ENCODE measurements around the gene GPR137. TPM values are rescaled to one million over a fixed set of nuclear protein-coding genes. Genes with fewer than 3 reads are reported as not detected.

Gene GPR137
- total RNA-seq, 1 donor: 14.4 TPM

DNA sequence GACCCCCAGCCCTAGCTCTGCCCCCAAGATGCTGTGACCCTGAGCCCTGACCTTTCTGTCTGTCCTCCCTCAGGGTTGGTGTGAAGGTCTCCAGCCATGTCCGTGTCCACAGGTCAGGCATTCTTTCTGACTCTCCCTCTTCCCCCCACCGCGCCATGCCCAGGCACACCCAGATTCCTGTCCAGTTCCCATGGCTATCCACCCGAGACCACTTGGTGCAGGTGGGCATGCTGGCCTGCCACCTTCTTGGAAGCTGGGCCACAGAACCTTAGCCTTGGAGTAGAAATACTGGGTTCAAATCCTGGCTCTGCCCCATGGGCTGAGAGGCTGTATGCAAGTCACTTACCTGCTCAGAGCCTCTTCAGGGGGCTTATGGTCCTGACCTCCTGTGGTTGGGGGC lies 36.6 kb upstream of the GPR137 start:
- TF ChIP-seq, protein P1, sequence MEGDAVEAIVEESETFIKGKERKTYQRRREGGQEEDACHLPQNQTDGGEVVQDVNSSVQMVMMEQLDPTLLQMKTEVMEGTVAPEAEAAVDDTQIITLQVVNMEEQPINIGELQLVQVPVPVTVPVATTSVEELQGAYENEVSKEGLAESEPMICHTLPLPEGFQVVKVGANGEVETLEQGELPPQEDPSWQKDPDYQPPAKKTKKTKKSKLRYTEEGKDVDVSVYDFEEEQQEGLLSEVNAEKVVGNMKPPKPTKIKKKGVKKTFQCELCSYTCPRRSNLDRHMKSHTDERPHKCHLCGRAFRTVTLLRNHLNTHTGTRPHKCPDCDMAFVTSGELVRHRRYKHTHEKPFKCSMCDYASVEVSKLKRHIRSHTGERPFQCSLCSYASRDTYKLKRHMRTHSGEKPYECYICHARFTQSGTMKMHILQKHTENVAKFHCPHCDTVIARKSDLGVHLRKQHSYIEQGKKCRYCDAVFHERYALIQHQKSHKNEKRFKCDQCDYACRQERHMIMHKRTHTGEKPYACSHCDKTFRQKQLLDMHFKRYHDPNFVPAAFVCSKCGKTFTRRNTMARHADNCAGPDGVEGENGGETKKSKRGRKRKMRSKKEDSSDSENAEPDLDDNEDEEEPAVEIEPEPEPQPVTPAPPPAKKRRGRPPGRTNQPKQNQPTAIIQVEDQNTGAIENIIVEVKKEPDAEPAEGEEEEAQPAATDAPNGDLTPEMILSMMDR (IDR thresholded peaks at IDR 0.05; ENCODE audit: insufficient read depth, low read length): no peak
- no peak for DNase-seq (ENCODE audit: low read depth)

DNA sequence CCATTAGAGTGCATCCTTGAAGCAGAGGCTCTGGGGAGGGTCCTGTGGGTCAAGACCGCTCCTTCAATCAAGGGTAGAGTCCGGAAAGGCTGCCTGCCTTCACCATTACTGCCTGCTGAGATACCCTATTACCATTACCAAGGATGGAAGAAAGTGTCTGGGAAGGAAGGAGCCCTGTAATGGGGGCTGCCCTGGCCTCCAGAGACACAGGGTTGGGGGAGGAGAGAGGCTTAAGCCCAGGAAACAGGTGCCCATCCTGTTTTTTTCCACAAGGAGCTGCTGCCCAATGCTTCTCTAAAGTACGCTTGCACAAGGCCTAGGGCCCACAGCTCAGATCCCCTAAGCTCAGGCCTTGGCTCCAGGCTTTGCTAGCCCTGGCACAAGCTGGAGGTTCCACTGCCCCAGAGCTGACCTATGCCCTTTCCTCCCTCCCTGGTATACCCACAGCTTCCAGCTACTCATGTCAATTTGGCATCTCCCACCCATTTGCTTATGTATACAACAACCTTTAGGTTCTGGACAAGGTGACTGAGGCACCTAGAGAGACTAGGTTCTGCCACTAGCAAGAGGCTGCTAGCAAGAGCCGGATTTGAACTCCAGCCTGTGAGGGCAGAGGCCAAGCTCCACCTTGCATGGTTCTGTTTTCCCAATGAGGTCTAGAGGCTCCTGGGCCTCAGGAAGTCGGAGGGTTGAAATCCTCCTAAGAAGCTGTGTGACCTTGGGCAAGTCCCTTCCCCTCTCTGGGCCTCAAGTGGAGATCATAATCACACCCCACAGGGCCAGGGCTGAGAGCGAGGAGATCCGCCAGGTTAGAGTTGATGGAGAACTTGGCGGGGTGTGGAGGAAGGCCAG lies 35.9 kb upstream of the GPR137 start:
- DNase-seq (ENCODE audit: low read depth): no peak
- TF ChIP-seq, protein P1 (IDR thresholded peaks at IDR 0.05; ENCODE audit: insufficient read depth, low read length): no peak
- no peak overlapping the region for H3K4me3 ChIP-seq (ENCODE audit: low read depth, low read length)

More for the DNA sequence above, 36.6 kb upstream of the GPR137 start:
- H3K4me3 ChIP-seq (ENCODE audit: low read depth, low read length): no peak overlapping the region

DNA sequence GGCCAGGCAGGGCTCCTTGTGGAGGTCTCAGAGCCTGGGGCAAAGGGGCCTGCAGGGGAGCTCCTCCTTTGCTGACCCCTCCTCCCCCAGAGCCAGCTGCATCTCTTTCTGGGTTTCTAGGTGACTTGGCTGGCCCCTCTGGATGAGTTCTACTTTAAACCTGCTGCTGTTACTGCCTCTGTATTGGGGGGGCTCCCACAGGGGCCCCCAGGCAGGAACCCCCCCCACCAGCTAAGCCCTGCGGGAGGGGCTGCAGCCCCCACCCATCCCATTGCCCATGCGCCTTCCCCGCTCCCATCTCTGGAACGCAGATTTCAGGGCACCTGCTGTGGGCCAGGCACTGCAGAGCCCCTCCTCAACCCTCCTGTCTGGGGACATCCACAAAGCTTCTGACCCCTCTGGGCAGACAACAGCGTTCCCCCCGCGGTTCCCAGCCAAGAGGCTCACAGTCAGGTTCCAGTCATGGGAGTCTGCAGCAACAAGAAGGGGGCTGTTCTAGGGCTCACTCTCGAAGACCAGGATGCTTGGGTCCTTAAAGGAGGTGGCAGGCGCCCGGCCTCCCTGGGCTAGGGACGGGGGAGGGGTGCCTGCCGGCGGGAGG lies 35.1 kb upstream of the GPR137 start:
- DNase-seq (ENCODE audit: low read depth): no peak
- H3K4me3 ChIP-seq (ENCODE audit: low read depth, low read length): peak overlapping the region; percentile 72
- TF ChIP-seq, protein P1 (IDR thresholded peaks at IDR 0.05; ENCODE audit: insufficient read depth, low read length): no peak

DNA sequence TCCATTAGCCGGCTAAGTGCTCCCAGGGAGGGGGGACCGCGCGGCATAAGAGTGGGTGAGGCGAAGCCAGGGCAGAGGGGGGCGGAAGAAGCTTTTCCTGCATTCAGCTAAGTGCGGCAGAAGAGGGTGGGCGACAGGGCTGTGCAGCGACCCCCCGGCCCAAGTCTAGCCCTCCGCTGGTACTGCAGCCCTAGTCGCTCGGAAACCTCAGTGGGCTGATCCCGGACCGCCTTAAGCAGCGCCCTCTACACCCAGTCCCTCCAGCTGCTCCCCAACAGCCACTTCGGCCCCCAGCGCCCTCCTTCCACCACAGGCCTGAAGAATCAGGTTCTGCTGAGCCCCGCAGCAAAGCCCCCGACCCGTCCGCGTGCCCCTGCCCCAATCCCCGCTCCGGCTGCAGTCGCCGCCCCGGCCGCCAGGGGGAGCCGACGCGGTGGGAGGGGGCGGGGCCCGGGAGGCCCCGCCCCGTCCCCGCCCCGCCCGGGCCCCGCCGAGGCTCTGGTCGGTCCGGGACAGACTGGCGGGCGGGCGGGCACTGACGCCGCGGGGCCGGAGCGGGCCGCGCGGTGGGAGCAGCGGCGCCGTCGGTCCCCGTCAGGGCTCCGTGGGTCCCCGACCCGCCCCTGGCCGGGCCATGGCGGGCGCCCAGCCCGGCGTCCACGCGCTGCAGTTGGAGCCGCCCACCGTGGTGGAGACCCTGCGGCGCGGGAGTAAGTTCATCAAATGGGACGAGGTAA lies 34.5 kb upstream of the GPR137 start, which contains the start of gene PLCB3:
Gene PLCB3, plus strand, starts transcription at position 515 of the 737 bp plus-strand sequence. Its CDS starts 120 bp downstream, at position 635.
- DNase-seq (ENCODE audit: low read depth): no peak
- H3K4me3 ChIP-seq (ENCODE audit: low read depth, low read length): peak within 1 kb of the TSS; percentile 82
- TF ChIP-seq, protein P1 (IDR thresholded peaks at IDR 0.05; ENCODE audit: insufficient read depth, low read length): peak; percentile 58

DNA sequence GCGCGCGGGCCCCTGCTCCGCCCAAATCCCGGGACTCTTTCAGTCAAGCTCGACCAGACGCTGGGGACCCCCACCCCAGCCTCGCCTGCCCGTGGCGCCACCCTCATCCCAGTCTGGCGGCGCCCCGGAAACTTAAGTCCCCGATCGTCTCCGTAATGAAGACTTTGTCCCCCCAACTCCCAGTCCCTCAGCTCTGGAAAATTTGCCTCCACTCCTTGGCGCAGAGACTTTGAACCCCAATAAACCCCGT lies 34.0 kb upstream of the GPR137 start:
- DNase-seq (ENCODE audit: low read depth): no peak
- peak overlapping the region; percentile 82 for H3K4me3 ChIP-seq (ENCODE audit: low read depth, low read length)
- TF ChIP-seq, protein P1 (IDR thresholded peaks at IDR 0.05; ENCODE audit: insufficient read depth, low read length): no peak

DNA sequence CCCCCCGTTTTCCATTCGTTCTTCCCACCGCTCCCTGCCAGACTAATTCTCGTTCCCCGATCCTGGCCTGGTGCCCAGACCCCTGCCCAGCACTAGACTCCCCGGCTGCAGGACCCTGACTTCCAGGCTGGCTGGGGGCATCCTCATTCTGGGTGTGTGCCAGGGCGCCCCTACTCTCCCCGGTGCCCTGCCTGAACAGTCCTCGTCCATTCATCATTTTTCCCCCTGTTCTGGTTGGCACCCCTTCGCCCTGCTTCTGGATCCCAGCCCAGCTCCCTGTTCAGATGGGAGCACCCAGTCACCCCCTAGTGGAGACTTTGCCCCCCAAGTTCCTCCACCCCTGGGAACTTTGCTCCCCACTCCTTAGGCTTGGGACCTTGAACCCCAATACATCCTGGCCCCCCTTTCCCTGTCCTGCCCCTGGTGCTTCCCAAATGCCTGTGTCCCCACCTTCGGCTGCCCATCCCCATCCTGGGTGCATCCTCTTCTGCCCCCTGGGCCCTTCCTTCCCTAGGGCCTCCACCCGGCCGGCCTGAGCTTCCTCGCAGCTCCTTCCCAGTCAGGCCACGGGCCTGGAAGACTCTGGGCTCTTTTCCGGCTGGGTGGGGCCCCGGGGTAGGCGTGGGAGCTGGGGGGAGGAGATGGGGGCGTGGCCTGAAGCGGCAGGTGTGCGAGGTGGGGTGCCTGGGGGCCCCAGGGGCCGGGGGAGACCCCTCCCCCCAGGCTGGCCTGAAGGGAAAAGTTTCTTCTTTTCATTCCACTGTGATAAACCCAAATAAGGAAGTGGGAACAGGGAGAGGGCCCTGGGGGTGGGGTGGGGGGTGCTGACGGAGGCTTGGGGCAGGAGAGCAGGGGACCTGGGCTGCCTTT lies 33.4 kb upstream of the GPR137 start:
- peak overlapping the region; percentile 82 for H3K4me3 ChIP-seq (ENCODE audit: low read depth, low read length)
- DNase-seq (ENCODE audit: low read depth): no peak
- TF ChIP-seq, protein P1 (IDR thresholded peaks at IDR 0.05; ENCODE audit: insufficient read depth, low read length): peak; percentile 51
